Gastrocnemius medialis (tissue), 4 donors: Measurements from ENCODE around the gene SAP30L. TPM values are rescaled to one million over a fixed set of nuclear protein-coding genes. Genes with fewer than 3 reads are reported as not detected.
A peak's percentile ranks its signal among the peaks of the same experiment; 100 is the strongest.

Source experiments
- ATAC-seq, 2 donors: fragments of 150-250 bp; one replicate each; pipeline ENCODE4 v1.9.1; 2016
- DNase-seq, 2 donors: peaks; one replicate each; pipeline ENCODE4 v3.0.0-alpha.2; 2019
- H3K27ac ChIP-seq, 4 donors: fragments of 200-600 bp; sonication (generic); 1 replicate in 1 of 4; 2 replicates in 3 of 4; pipeline ENCODE4 v1.5.1; 2016 to 2018; ENCODE audit warnings: mild to moderate bottlenecking in 2 of 4, moderate library complexity in 1 of 4
- H3K27me3 ChIP-seq, 3 donors: fragments of 200-600 bp; sonication (generic) in 2 of 3; 1 replicate in 1 of 3; 2 replicates in 2 of 3; pipeline versions ENCODE4 v1.5.1 to v1.6.0; 2016 to 2019; ENCODE audit warnings: mild to moderate bottlenecking in 1 of 3, moderate library complexity in 1 of 3
- H3K36me3 ChIP-seq, 2 donors: fragments of 200-600 bp; sonication (generic) in 1 of 2; one replicate each; pipeline ENCODE4 v1.5.1; 2017 to 2018
- H3K4me1 ChIP-seq, 2 donors: fragments of 200-600 bp; sonication (generic) in 1 of 2; one replicate each; pipeline ENCODE4 v1.5.1; 2016 to 2017; ENCODE audit warnings: mild to moderate bottlenecking in 2 of 2
- H3K4me3 ChIP-seq, 4 donors: fragments of 200-600 bp; sonication (generic) in 3 of 4; 1 replicate in 1 of 4; 2 replicates in 3 of 4; pipeline ENCODE4 v1.5.1; 2016 to 2019; ENCODE audit warnings: mild to moderate bottlenecking in 2 of 4
- H3K9me3 ChIP-seq, 3 donors: fragments of 200-600 bp; sonication (generic) in 2 of 3; 1 replicate in 1 of 3; 2 replicates in 2 of 3; pipeline ENCODE4 v1.5.1; 2016 to 2019
- POLR2A ChIP-seq, 2 donors: fragments of 450-650 bp; IDR thresholded peaks; one replicate each; pipeline ENCODE4 v1.6.1; 2017; ENCODE audit warnings: antibody characterized with exemption in 2 of 2, mild to moderate bottlenecking in 2 of 2, moderate library complexity in 2 of 2
- in situ Hi-C, 4 donors: fragments of 200-750 bp; cut with MboI; loops; one replicate each; pipeline versions ENCODE4 v1.15.0 to v1.8.0; 2017; ENCODE audit warnings: low sequenced_read_pairs in 4 of 4
- intact Hi-C: fragments of 100-400 bp; cut with DNase I; formaldehyde crosslinking; loops from one replicate; pipeline ENCODE4 v1.15.1; 2023; ENCODE audit warnings: low total_unique reads
- total RNA-seq, 4 donors: library from RNA; depleted of rRNA; stranded (reverse); fragments of >200 nt; gene quantifications; one replicate each; pipeline versions ENCODE4 v1.1.0 to v1.2.3, GENCODE V29; 2016
- TF ChIP-seq, protein P1 (sequence below), 5 experiments: fragments of 450-650 bp in 3 of 5; fragments of 200-600 bp in 2 of 5; sonication (generic) in 2 of 5; IDR thresholded peaks in 4 of 5; conservative IDR thresholded peaks in 1 of 5; 1 replicate in 4 of 5; 2 replicates in 1 of 5; pipeline ENCODE4 v1.5.1; 2016 to 2019; ENCODE audit warnings: antibody characterized with exemption in 5 of 5, mild to moderate bottlenecking in 3 of 5, moderate library complexity in 3 of 5

Gene SAP30L
- total RNA-seq, 4 donors from 2014 or later: 18.8 to 35.6 (median 25.5) TPM

- TF ChIP-seq POLR2A (IDR thresholded peaks at IDR 0.05): no peak
- TF ChIP-seq, protein P1, sequence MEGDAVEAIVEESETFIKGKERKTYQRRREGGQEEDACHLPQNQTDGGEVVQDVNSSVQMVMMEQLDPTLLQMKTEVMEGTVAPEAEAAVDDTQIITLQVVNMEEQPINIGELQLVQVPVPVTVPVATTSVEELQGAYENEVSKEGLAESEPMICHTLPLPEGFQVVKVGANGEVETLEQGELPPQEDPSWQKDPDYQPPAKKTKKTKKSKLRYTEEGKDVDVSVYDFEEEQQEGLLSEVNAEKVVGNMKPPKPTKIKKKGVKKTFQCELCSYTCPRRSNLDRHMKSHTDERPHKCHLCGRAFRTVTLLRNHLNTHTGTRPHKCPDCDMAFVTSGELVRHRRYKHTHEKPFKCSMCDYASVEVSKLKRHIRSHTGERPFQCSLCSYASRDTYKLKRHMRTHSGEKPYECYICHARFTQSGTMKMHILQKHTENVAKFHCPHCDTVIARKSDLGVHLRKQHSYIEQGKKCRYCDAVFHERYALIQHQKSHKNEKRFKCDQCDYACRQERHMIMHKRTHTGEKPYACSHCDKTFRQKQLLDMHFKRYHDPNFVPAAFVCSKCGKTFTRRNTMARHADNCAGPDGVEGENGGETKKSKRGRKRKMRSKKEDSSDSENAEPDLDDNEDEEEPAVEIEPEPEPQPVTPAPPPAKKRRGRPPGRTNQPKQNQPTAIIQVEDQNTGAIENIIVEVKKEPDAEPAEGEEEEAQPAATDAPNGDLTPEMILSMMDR (IDR thresholded peaks at IDR 0.05 in 4 of 5, conservative IDR thresholded peaks at IDR 0.05 in 1 of 5): no peak
- in situ Hi-C loops: no loop called here
- no peak for DNase-seq
Measured at GRCh38 chr5:154477382-154478223, 31.8 kb downstream of the SAP30L start.

DNA sequence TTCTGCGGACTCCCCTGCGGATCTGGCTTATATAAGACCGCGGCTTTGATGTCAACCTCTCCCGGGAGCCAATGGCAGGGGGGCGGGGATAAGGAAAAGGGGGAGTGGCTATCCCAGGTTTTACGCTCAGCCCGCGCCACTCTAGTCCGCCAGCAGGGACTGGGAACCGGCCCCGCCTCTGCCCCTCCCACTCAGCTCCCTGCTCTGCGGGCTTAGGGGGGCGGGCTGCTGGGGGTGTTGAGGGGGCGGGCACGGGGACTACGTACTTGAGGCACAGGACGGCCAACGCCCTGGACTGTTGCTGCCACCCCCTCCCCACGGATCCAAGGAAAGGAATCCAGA, 32.4 kb downstream of the SAP30L start, which contains the start of gene HAND1:
Gene HAND1, minus strand, starts transcription at position 4 of the 342 bp plus-strand sequence. CDS start 219 bp downstream, outside the sequence.
- H3K27ac ChIP-seq: no peak within 1 kb of the TSS
- peak in 1 of 2 donors; percentile 27 for DNase-seq
- H3K4me3 ChIP-seq: peak within 1 kb of the TSS; percentile 36 to 45 (median 38)
- no peak for TF ChIP-seq POLR2A (IDR thresholded peaks at IDR 0.05)
- TF ChIP-seq, protein P1 (IDR thresholded peaks at IDR 0.05 in 4 of 5, conservative IDR thresholded peaks at IDR 0.05 in 1 of 5): no peak
- peaks cover 100% of the 10 kb centered on the region in 3 donors for H3K27me3 ChIP-seq
- H3K4me1 ChIP-seq: peaks cover 26 to 62% of the 10 kb centered on the region in 2 donors
- H3K9me3 ChIP-seq: no peaks in the 10 kb centered on the region
- in situ Hi-C loops (no loop called here), intact Hi-C loops (no loop called here)
- no peaks in the 10 kb centered on the region for H3K36me3 ChIP-seq
- ATAC-seq: no peak

More at GRCh38 chr5:154477382-154478223, 31.8 kb downstream of the SAP30L start:
- intact Hi-C loops: no loop called here
- ATAC-seq: peak in 1 of 2 donors; percentile 22
- Histone ChIP-seq H3K4me3 (peak overlapping the region; percentile 36 to 45 (median 38)), H3K9me3 (no peaks in the 10 kb centered on the region), H3K36me3 (no peaks in the 10 kb centered on the region), H3K4me1 (peaks cover 30 to 68% of the 10 kb centered on the region in 2 donors), H3K27ac (no peak overlapping the region), H3K27me3 (peaks cover 100% of the 10 kb centered on the region in 3 donors)

- H3K27me3 ChIP-seq: peaks cover 100% of the 10 kb centered on the region in 3 donors
- H3K36me3 ChIP-seq: no peaks in the 10 kb centered on the region
- intact Hi-C loops: no loop called here
- no peak for TF ChIP-seq POLR2A (IDR thresholded peaks at IDR 0.05)
- TF ChIP-seq, protein P1 (IDR thresholded peaks at IDR 0.05 in 4 of 5, conservative IDR thresholded peaks at IDR 0.05 in 1 of 5): no peak
- H3K4me3 ChIP-seq: peak overlapping the region in 2 of 4 donors; percentile 36 to 45
- no peak overlapping the region for H3K27ac ChIP-seq
- no peaks in the 10 kb centered on the region for H3K9me3 ChIP-seq
- no peak for ATAC-seq
- no peak for DNase-seq
- in situ Hi-C loops: no loop called here
- peaks cover 22 to 58% of the 10 kb centered on the region in 2 donors for H3K4me1 ChIP-seq
Measured at GRCh38 chr5:154478752-154479159, 33.0 kb downstream of the SAP30L start.

DNA sequence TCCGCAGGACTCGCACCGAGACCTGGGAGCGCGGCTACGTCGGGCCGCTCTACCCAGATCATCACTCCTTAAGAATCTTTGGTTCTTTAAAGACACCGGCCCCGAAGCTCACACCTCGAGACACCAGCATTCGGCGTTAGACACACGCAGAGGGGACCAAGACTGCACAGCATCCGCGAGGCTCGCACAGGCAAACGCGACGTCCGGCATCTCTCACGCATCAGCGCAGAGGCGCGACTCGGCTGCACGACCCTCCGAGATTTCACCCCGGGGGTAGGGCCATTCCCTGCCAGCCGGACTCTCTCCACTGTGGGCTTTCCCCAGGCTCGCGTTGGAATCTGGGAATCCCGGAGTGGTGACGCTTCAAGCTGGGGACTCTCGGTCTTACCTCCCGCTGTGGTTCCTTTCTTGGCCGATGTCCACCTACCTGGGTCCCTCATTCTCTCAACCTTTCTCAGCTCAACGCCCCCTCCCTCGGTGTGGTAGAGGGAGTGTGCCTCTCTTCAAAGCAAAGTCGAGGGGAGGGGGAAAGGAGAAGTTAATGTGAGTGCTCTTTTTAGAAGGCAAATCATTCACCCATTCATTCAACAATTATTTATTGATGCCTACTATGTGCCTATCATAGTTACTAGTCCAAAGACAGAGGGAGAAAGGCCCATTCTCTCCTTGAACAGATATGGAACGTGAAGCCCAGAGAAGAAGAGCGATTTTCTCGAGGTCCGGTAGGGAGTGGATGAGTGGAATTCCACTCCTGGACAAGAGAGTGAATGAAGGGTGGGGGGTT, 33.6 kb downstream of the SAP30L start:
- DNase-seq (no peak), ATAC-seq (no peak)
- H3K27ac ChIP-seq: no peak overlapping the region
- peaks cover 18 to 58% of the 10 kb centered on the region in 2 donors for H3K4me1 ChIP-seq
- no peaks in the 10 kb centered on the region for H3K36me3 ChIP-seq
- in situ Hi-C loops (no loop called here), intact Hi-C loops (no loop called here)
- peaks cover 100% of the 10 kb centered on the region in 3 donors for H3K27me3 ChIP-seq
- TF ChIP-seq, protein P1 (IDR thresholded peaks at IDR 0.05 in 4 of 5, conservative IDR thresholded peaks at IDR 0.05 in 1 of 5): no peak
- TF ChIP-seq POLR2A (IDR thresholded peaks at IDR 0.05): no peak
- no peaks in the 10 kb centered on the region for H3K9me3 ChIP-seq
- H3K4me3 ChIP-seq: peak overlapping the region in 2 of 4 donors; percentile 36 to 45
